ENCODE data around the gene PANK4. TPM values are rescaled to one million over a fixed set of nuclear protein-coding genes. Genes with fewer than 3 reads are reported as not detected.
"Not testable (repeated sequence)": the region's sequence is repeated elsewhere in the genome, so short reads cannot be mapped to it uniquely, and the experiment has no call there.

PANK4 gene
- total and polyA plus RNA-seq, 4 donors, result 6.2 to 26.8 (median 12.6) TPM

GRCh38 chr1:2459757-2460156 is 66.6 kb downstream of the PANK4 start (continued):
- TF ChIP-seq RXRA (IDR thresholded peaks at IDR 0.05), result peak in 1 of 2 donors; percentile 39

GRCh38 chr1:2459102-2459753 is 67.2 kb downstream of the PANK4 start:
- H3K9me3 ChIP-seq (ENCODE audit: control insufficient read depth in 4 of 4, low read length in 3 of 4); H3K27me3 ChIP-seq (ENCODE audit: control insufficient read depth in 4 of 4, insufficient read depth in 4 of 4, low read length in 3 of 4); H3K9ac ChIP-seq (ENCODE audit: low read depth in 1 of 2, low read length in 2 of 2); DNase-seq (ENCODE audit: low spot score); H3K36me3 ChIP-seq (ENCODE audit: control insufficient read depth in 4 of 4, insufficient read depth in 3 of 4, low read depth in 1 of 4, low read length in 3 of 4); H3K4me3 ChIP-seq (ENCODE audit: low read depth in 1 of 3, low read length in 3 of 3); H3K27ac ChIP-seq (ENCODE audit: low read depth in 1 of 2, low read length in 2 of 2): not testable (repeated sequence)
- WGBS, result 84% methylated on average over 14 of the region's 16 CpGs
- peaks cover 12 to 23% (median 18%) of the 10 kb centered on the region in 4 donors for H3K4me1 ChIP-seq (ENCODE audit: control insufficient read depth in 4 of 4, insufficient read depth in 4 of 4, low read length in 3 of 4)

GRCh38 chr1:2458687-2459086 is 67.7 kb downstream of the PANK4 start:
- Histone ChIP-seq H3K9me3 (ENCODE audit: control insufficient read depth in 4 of 4, low read length in 3 of 4) (no peaks in the 10 kb centered on the region), H3K9ac (ENCODE audit: low read depth in 1 of 2, low read length in 2 of 2) (no peak overlapping the region), H3K4me3 (ENCODE audit: low read depth in 1 of 3, low read length in 3 of 3) (no peak overlapping the region), H3K36me3 (ENCODE audit: control insufficient read depth in 4 of 4, insufficient read depth in 3 of 4, low read depth in 1 of 4, low read length in 3 of 4) (peaks cover 0 to 3% (median 0%) of the 10 kb centered on the region in 4 donors), H3K27ac (ENCODE audit: low read depth in 1 of 2, low read length in 2 of 2) (no peak overlapping the region), H3K4me1 (ENCODE audit: control insufficient read depth in 4 of 4, insufficient read depth in 4 of 4, low read length in 3 of 4) (peaks cover 12 to 23% (median 18%) of the 10 kb centered on the region in 4 donors), H3K27me3 (ENCODE audit: control insufficient read depth in 4 of 4, insufficient read depth in 4 of 4, low read length in 3 of 4) (peaks cover 0 to 1% (median 0%) of the 10 kb centered on the region in 4 donors)
- 84% methylated on average over 18 of the region's 18 CpGs for WGBS
- TF ChIP-seq SP1 (IDR thresholded peaks at IDR 0.05), result no peak
- TF ChIP-seq, protein P1, sequence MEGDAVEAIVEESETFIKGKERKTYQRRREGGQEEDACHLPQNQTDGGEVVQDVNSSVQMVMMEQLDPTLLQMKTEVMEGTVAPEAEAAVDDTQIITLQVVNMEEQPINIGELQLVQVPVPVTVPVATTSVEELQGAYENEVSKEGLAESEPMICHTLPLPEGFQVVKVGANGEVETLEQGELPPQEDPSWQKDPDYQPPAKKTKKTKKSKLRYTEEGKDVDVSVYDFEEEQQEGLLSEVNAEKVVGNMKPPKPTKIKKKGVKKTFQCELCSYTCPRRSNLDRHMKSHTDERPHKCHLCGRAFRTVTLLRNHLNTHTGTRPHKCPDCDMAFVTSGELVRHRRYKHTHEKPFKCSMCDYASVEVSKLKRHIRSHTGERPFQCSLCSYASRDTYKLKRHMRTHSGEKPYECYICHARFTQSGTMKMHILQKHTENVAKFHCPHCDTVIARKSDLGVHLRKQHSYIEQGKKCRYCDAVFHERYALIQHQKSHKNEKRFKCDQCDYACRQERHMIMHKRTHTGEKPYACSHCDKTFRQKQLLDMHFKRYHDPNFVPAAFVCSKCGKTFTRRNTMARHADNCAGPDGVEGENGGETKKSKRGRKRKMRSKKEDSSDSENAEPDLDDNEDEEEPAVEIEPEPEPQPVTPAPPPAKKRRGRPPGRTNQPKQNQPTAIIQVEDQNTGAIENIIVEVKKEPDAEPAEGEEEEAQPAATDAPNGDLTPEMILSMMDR (IDR thresholded peaks at IDR 0.05; ENCODE audit: low read depth, low read length, missing input control), result no peak
- TF ChIP-seq TAF1 (conservative IDR thresholded peaks at IDR 0.05), result no peak
- TF ChIP-seq MAX (IDR thresholded peaks at IDR 0.05), result no peak
- no peak for TF ChIP-seq REST (IDR thresholded peaks at IDR 0.05)
- no peak for TF ChIP-seq FOXA2 (IDR thresholded peaks at IDR 0.05)
- TF ChIP-seq YY1 (IDR thresholded peaks at IDR 0.05), result no peak
- no peak for TF ChIP-seq HNF4G (IDR thresholded peaks at IDR 0.05)
- TF ChIP-seq EGR1 (IDR thresholded peaks at IDR 0.05; ENCODE audit: low read depth in 2 of 2), result no peak
- TF ChIP-seq HNF4A (conservative IDR thresholded peaks at IDR 0.05), result no peak
- TF ChIP-seq, protein P2, sequence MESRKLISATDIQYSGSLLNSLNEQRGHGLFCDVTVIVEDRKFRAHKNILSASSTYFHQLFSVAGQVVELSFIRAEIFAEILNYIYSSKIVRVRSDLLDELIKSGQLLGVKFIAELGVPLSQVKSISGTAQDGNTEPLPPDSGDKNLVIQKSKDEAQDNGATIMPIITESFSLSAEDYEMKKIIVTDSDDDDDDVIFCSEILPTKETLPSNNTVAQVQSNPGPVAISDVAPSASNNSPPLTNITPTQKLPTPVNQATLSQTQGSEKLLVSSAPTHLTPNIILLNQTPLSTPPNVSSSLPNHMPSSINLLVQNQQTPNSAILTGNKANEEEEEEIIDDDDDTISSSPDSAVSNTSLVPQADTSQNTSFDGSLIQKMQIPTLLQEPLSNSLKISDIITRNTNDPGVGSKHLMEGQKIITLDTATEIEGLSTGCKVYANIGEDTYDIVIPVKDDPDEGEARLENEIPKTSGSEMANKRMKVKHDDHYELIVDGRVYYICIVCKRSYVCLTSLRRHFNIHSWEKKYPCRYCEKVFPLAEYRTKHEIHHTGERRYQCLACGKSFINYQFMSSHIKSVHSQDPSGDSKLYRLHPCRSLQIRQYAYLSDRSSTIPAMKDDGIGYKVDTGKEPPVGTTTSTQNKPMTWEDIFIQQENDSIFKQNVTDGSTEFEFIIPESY (IDR thresholded peaks at IDR 0.05), result no peak
- no peak for TF ChIP-seq RAD21 (IDR thresholded peaks at IDR 0.05)
- no peak for TF ChIP-seq JUND (IDR thresholded peaks at IDR 0.05)
- TF ChIP-seq FOXA1 (IDR thresholded peaks at IDR 0.05), result no peak
- no peak for TF ChIP-seq GABPA (IDR thresholded peaks at IDR 0.05 in 1 of 2, conservative IDR thresholded peaks at IDR 0.05 in 1 of 2)
- no peak for DNase-seq (ENCODE audit: low spot score)

Data from liver (tissue), 9 donors.